SU-DHL-6 (cell line): ENCODE measurements around the gene VIM.

ENCODE experiments used
- CTCF ChIP-seq: fragments of 200-600 bp; sonication (generic); IDR thresholded peaks from one replicate; pipeline ENCODE4 v1.5.1; 2017; ENCODE audit warnings: antibody characterized with exemption, mild to moderate bottlenecking, low read length, moderate library complexity; ENCODE audit not compliant: insufficient read depth, poor library complexity, severe bottlenecking
- EZH2phosphoT487 ChIP-seq: fragments of 200-600 bp; sonication (generic), shearing (Covaris generic); conservative IDR thresholded peaks from 2 replicates; pipeline ENCODE4 v1.6.1; 2018; ENCODE audit warnings: mild to moderate bottlenecking, antibody characterized with exemption, low read length, moderate library complexity, mixed read lengths

- no peak for TF ChIP-seq CTCF
- no peak for TF ChIP-seq EZH2phosphoT487
Observed at GRCh38 chr10:17237915-17238444, 9.9 kb downstream of the VIM start.
